HG03460 (cell line): ENCODE results near the gene ANKEF1.

ENCODE experiments used
- ATAC-seq: cut with Tn5 transposase; IDR thresholded peaks from one replicate; pipeline ENCODE4 v1.9.1; 2021; ENCODE audit not compliant: unreplicated experiment

Gene ANKEF1

DNA sequence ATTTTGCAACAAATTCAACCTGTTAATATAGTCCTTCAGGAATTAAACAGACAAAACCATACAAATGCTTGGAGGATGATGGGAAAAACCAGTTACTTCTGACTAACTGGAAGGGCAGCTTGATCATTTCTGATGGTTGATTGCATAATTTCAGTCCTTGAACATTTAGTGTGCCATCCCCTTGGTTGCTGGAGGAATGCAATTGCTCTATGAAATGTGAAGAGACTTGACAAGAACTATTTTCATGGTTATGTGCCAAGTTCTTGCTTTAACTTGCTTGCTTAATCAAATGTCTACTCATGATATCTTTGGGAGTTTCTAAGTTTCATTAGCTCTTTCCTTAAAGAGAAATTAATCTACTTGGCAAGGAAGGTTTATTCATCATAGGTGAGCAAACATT lies 45.2 kb downstream of the ANKEF1 start:
- no peak for ATAC-seq

DNA sequence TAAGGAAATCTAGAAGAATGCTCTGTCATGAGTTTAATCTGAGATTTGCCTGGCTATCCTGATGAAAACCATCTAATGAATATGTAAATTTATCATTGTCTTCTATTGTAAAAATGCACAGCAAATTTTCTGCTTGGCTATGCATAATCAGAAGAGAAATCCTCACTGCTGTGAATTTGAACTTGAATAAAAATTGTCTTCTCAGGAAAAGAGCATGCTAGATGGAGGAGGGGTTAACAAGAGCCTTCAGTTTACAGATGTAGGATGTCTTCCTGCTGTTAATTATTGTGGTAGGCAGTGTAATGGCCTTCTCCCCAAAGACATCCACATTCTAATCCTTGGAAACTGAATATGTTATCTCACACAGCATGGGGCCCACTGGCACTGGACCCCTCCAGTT lies 45.8 kb downstream of the ANKEF1 start:
- ATAC-seq = no peak

DNA sequence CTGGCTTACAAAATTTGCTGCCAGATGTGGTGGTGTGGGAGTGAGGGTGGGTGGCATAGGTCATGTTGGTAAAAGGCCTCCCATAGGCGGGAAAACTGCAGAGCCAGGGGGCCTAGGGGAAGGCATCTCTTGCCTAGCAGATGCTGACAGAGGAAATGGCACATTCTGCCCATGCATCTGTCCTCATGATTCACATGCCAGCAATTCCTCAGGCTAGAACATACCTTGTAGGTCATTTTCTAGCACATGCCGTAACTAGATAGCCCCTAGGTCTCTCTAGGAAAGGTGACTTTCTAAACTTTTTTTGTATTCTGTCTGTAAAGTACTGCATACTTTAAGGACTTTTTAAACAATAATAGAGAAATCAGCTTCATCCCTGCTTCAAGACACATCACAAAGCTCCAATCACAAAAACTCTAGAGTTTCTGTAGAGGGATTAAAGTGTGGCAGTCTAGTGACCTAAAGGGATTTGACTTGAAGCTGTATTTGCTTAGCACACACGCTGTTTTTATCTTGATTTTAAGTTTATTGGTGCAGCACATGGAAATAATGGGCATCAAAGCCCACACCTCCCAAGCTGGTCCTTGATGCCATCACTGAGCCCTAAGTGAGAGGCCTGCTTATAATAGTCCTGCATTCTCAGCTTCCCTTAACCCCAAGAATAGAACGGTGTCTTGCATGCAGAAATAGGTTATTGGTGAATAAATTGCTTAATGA lies 55.2 kb downstream of the ANKEF1 start:
- no peak for ATAC-seq

DNA sequence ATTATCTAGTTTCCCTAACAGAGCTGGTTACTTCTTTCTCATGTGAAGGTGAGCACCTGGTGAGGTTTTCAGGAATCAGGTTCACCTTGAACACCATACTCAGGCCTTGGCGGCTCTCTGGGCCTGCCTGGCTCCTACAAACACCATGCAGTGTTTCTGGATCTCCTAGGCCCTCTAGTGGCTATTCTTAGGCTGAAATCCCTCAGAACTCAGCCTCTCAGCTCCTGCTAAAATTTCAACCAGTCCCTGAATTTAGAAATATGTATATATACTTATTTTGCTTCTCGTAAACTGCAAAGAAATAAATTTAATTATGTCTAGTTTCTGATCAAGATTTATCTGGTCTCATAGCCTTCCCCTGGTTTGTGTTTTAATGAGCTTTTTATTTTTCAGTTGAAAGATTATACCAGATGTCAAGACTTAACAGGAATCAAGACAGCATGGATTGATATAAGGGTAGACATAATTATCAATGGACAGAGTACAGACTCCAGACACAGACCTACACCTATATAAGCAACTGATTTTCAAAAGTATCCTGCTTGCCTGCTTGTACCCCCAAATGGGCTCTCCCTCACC lies 55.9 kb downstream of the ANKEF1 start:
- no peak for ATAC-seq

DNA sequence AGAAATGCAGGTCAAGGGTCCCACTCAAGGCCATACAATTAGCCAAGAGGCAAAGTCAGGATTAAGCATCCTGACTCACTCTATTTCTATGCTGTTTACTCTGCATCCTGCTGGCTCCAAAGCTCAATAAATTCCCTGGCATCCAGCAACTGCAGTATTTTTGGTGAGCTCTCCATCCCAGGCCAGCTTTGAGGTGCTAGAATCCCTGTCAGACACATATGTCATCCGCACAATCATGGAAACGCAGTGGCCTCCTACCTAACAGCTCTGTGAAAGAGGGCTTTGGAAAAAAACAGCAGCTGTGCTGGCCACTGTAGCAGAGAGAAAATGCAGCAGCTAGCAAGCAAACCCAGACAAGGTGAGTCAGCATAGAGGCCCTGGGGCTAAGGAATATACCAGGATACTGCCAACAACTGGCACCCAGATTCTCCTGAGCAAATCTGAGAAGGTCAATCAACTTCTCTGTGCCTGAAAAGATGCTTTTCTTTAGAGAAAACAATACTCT lies 58.4 kb downstream of the ANKEF1 start:
- no peak for ATAC-seq

DNA sequence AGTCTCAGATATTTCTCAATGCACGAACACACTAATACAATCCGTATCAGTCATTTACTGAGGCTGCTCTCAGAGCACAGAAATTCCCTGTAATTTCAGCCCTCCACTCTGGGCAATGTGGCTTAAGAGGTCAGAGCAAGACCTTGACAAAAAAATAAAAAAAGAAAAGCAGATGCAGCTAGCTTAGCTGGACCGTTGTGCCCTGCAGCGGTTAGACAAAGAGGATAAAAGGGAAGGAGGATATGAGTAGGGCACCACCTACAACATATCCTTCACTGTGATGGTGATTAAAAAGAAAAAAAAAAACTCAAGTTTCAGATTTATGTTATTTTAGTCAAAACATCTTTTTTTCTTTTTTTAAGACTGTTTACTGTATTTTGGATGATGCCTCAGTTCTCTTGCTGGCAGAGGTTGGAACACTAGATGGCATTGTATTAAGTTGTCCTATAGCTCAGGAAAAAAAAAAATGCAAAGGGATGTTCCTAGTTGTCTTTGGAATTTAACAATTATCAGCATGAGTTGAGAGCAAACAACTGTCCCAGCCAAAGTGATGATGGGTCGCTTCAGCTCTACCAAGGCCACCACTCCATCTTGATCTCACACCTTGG lies 59.9 kb downstream of the ANKEF1 start:
- ATAC-seq = no peak

DNA sequence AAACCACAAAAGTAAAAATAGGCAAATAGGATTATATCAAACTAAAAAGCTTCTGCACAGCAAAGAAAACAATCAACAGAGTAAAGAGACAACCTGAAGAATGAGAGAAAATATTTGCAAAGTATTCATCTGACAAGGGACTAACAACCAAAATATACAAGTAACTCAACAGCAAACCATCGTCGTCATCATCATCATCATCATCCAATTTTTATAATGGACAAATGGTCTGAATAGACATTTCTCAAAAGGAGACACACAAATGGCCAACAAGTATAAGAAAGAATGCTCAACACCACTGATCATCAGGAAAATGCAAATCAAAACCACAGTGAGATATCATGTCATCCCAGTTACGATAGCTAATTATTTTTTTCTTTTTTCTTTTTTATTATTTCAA lies 62.0 kb downstream of the ANKEF1 start:
- no peak for ATAC-seq

DNA sequence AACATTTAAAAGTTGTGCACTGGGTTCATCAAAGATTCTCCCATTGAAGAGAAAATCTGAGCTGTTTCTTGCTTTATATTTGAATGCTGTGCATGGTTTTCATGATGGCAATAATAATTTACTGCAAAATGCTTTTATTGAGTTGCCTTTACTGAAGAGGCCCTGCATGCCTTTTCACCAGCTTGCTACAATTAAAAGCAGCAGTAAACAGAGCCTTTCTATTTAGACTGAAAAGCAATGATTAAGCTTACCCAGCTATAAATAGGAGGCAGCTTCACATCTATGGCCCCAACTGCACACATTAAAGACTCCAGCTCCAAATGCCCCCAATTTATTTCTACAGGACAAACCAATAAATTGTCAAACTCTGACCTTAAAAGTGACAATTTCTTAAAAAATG lies 70.3 kb downstream of the ANKEF1 start:
- ATAC-seq = no peak
